Muscle layer of duodenum (tissue), 2 donors: ENCODE data around the gene TUNAR.

Experiments used
- H3K27ac ChIP-seq: one replicate; pipeline ENCODE4 v1.7.0; 2013; ENCODE audit warnings: mild to moderate bottlenecking, low read length
- H3K27me3 ChIP-seq: one replicate; pipeline ENCODE4 v1.7.0; 2013; ENCODE audit warnings: low read depth, mild to moderate bottlenecking, control low read depth, low read length
- H3K36me3 ChIP-seq, 2 donors: one replicate each; pipeline ENCODE4 v1.7.0; 2013; ENCODE audit warnings: low read length in 2 of 2, control low read depth in 1 of 2, mild to moderate bottlenecking in 1 of 2; ENCODE audit not compliant: insufficient read depth in 2 of 2, control insufficient read depth in 1 of 2
- H3K4me1 ChIP-seq, 2 donors: one replicate each; pipeline ENCODE4 v1.7.0; 2013; ENCODE audit warnings: low read length in 2 of 2, mild to moderate bottlenecking in 2 of 2, control low read depth in 1 of 2, moderate library complexity in 1 of 2; ENCODE audit not compliant: insufficient read depth in 2 of 2, control insufficient read depth in 1 of 2
- H3K4me3 ChIP-seq, 2 donors: one replicate each; pipeline ENCODE4 v1.7.0; 2013; ENCODE audit warnings: low read length in 2 of 2, low read depth in 1 of 2, mild to moderate bottlenecking in 1 of 2
- H3K9me3 ChIP-seq, 2 donors: one replicate each; pipeline ENCODE4 v1.7.0; 2013; ENCODE audit warnings: low read length in 2 of 2, control low read depth in 1 of 2, mild to moderate bottlenecking in 1 of 2; ENCODE audit not compliant: control insufficient read depth in 1 of 2
- donor health status: healthy.

TUNAR gene

GRCh38 chr14:95920769-95921438 lies 44.3 kb downstream of the TUNAR start:
- H3K9me3 ChIP-seq: no peaks in the 10 kb centered on the region
- no peaks in the 10 kb centered on the region for H3K27me3 ChIP-seq
- H3K36me3 ChIP-seq: no peaks in the 10 kb centered on the region
- H3K4me3 ChIP-seq: no peak overlapping the region
- no peak overlapping the region for H3K27ac ChIP-seq
- H3K4me1 ChIP-seq: no peaks in the 10 kb centered on the region

- Histone ChIP-seq H3K36me3 (no peaks in the 10 kb centered on the region), H3K4me3 (no peak overlapping the region), H3K27me3 (no peaks in the 10 kb centered on the region), H3K9me3 (no peaks in the 10 kb centered on the region), H3K4me1 (no peaks in the 10 kb centered on the region), H3K27ac (no peak overlapping the region)
Measured at GRCh38 chr14:95922080-95922479, 45.4 kb downstream of the TUNAR start.

- Histone ChIP-seq H3K27ac (no peak overlapping the region), H3K4me1 (no peaks in the 10 kb centered on the region), H3K36me3 (no peaks in the 10 kb centered on the region), H3K9me3 (no peaks in the 10 kb centered on the region), H3K27me3 (no peaks in the 10 kb centered on the region), H3K4me3 (no peak overlapping the region)
Measured at GRCh38 chr14:95928751-95929150, 52.1 kb downstream of the TUNAR start.

- no peak overlapping the region for H3K27ac ChIP-seq
- H3K4me1 ChIP-seq: no peaks in the 10 kb centered on the region
- H3K4me3 ChIP-seq: no peak overlapping the region
- no peaks in the 10 kb centered on the region for H3K36me3 ChIP-seq
- H3K27me3 ChIP-seq: no peaks in the 10 kb centered on the region
- no peaks in the 10 kb centered on the region for H3K9me3 ChIP-seq
Measured at GRCh38 chr14:95931384-95931783, 54.8 kb downstream of the TUNAR start.

GRCh38 chr14:95935228-95935822 lies 58.7 kb downstream of the TUNAR start:
- H3K4me1 ChIP-seq: no peaks in the 10 kb centered on the region
- H3K27me3 ChIP-seq: no peaks in the 10 kb centered on the region
- no peak overlapping the region for H3K27ac ChIP-seq
- peaks cover 0 to 2% of the 10 kb centered on the region in 2 donors for H3K9me3 ChIP-seq
- H3K36me3 ChIP-seq: no peaks in the 10 kb centered on the region
- H3K4me3 ChIP-seq: no peak overlapping the region

- H3K27me3 ChIP-seq: no peaks in the 10 kb centered on the region
- H3K4me3 ChIP-seq: no peak overlapping the region
Measured at GRCh38 chr14:95936041-95936440, 59.4 kb downstream of the TUNAR start.

GRCh38 chr14:95939335-95939734 lies 62.7 kb downstream of the TUNAR start:
- no peaks in the 10 kb centered on the region for H3K36me3 ChIP-seq
- no peak overlapping the region for H3K27ac ChIP-seq

More at GRCh38 chr14:95936041-95936440, 59.4 kb downstream of the TUNAR start:
- H3K9me3 ChIP-seq: peaks cover 0 to 2% of the 10 kb centered on the region in 2 donors
- H3K4me1 ChIP-seq: no peaks in the 10 kb centered on the region
- H3K27ac ChIP-seq: no peak overlapping the region
- no peaks in the 10 kb centered on the region for H3K36me3 ChIP-seq

GRCh38 chr14:95941897-95942296 lies 65.3 kb downstream of the TUNAR start:
- Histone ChIP-seq H3K9me3 (peaks cover 0 to 2% of the 10 kb centered on the region in 2 donors), H3K27me3 (no peaks in the 10 kb centered on the region), H3K4me1 (no peaks in the 10 kb centered on the region), H3K36me3 (no peaks in the 10 kb centered on the region), H3K4me3 (no peak overlapping the region), H3K27ac (no peak overlapping the region)

More at GRCh38 chr14:95939335-95939734, 62.7 kb downstream of the TUNAR start:
- peaks cover 0 to 2% of the 10 kb centered on the region in 2 donors for H3K9me3 ChIP-seq
- H3K4me1 ChIP-seq: no peaks in the 10 kb centered on the region
- H3K27me3 ChIP-seq: no peaks in the 10 kb centered on the region
- H3K4me3 ChIP-seq: no peak overlapping the region

GRCh38 chr14:95943699-95944098 lies 67.1 kb downstream of the TUNAR start:
- H3K9me3 ChIP-seq: no peaks in the 10 kb centered on the region
- no peak overlapping the region for H3K4me3 ChIP-seq
- H3K4me1 ChIP-seq: no peaks in the 10 kb centered on the region
- no peaks in the 10 kb centered on the region for H3K27me3 ChIP-seq
- H3K36me3 ChIP-seq: no peaks in the 10 kb centered on the region
- no peak overlapping the region for H3K27ac ChIP-seq

- H3K36me3 ChIP-seq: no peaks in the 10 kb centered on the region
- no peaks in the 10 kb centered on the region for H3K9me3 ChIP-seq
- no peak overlapping the region for H3K27ac ChIP-seq
- H3K4me3 ChIP-seq: no peak overlapping the region
- no peaks in the 10 kb centered on the region for H3K27me3 ChIP-seq
- H3K4me1 ChIP-seq: no peaks in the 10 kb centered on the region
Measured at GRCh38 chr14:95944462-95944861, 67.8 kb downstream of the TUNAR start.

- H3K27ac ChIP-seq: no peak overlapping the region
- no peaks in the 10 kb centered on the region for H3K4me1 ChIP-seq
- H3K4me3 ChIP-seq: no peak overlapping the region
- no peaks in the 10 kb centered on the region for H3K27me3 ChIP-seq
- no peaks in the 10 kb centered on the region for H3K9me3 ChIP-seq
- H3K36me3 ChIP-seq: no peaks in the 10 kb centered on the region
Measured at GRCh38 chr14:95946867-95947266, 70.2 kb downstream of the TUNAR start.

GRCh38 chr14:95948558-95948981 lies 71.9 kb downstream of the TUNAR start:
- Histone ChIP-seq H3K27me3 (no peaks in the 10 kb centered on the region), H3K36me3 (no peaks in the 10 kb centered on the region), H3K4me3 (no peak overlapping the region), H3K9me3 (no peaks in the 10 kb centered on the region), H3K27ac (no peak overlapping the region), H3K4me1 (no peaks in the 10 kb centered on the region)
